HEK293 (cell line): Measurements from ENCODE around the gene FILIP1L.

ENCODE experiments used
- CTCF ChIA-PET: fragments of 350-600 bp; formaldehyde crosslinking; extraction: SDS; loops from one replicate; lab custom pipeline; 2021; ENCODE audit warnings: antibody characterized with exemption; lab: Yijun Ruan, JAX
- POLR2A ChIA-PET: fragments of 300-600 bp; formaldehyde crosslinking; extraction: SDS; loops from one replicate; lab custom pipeline; 2020; ENCODE audit warnings: antibody characterized with exemption, inconsistent platforms; lab: Yijun Ruan, JAX
- H3K27ac ChIP-seq: fragments of 200-500 bp; sonication (Bioruptor generic); 2 replicates; pipeline ENCODE4 v1.5.1; 2014; ENCODE audit warnings: low read depth, low read length, control low read depth, inconsistent platforms; ENCODE audit errors: extremely low read depth
- H3K36me3 ChIP-seq, 2 experiments: fragments of 200-500 bp in 1 of 2; sonication (Bioruptor generic) in 1 of 2; 1 replicate in 1 of 2; 2 replicates in 1 of 2; pipeline ENCODE4 v1.5.1; 2014 to 2017; ENCODE audit warnings: inconsistent platforms in 2 of 2, low read length in 2 of 2; ENCODE audit not compliant: control insufficient read depth in 2 of 2, insufficient read depth in 1 of 2
- H3K4me1 ChIP-seq: fragments of 200-500 bp; sonication (Bioruptor generic); 2 replicates; pipeline ENCODE4 v1.5.1; 2014; ENCODE audit warnings: mild to moderate bottlenecking, low read length, inconsistent platforms; ENCODE audit not compliant: control insufficient read depth, insufficient read depth
- H3K4me3 ChIP-seq: 2 replicates; pipeline ENCODE4 v1.5.1; 2011; ENCODE audit warnings: low read depth, mild to moderate bottlenecking, control low read depth, low read length, moderate library complexity
- H3K9me3 ChIP-seq: fragments of 200-500 bp; sonication (Bioruptor generic); 2 replicates; pipeline ENCODE4 v1.5.1; 2014; ENCODE audit warnings: low read depth, low read length, inconsistent platforms; ENCODE audit not compliant: control insufficient read depth, insufficient read depth
- FEZF1 ChIP-seq: fragments of 450-650 bp; formaldehyde crosslinking; IDR thresholded peaks from 2 replicates; pipeline ENCODE4 v1.5.1; 2016; ENCODE audit warnings: missing biosample characterization, missing genetic modification characterization
- REPIN1 ChIP-seq: fragments of 450-650 bp; formaldehyde crosslinking; IDR thresholded peaks from 2 replicates; pipeline ENCODE4 v1.5.1; 2017; ENCODE audit warnings: missing biosample characterization, missing genetic modification characterization, low read depth
- YY1 ChIP-seq: fragments of 450-650 bp; formaldehyde crosslinking; IDR thresholded peaks from 2 replicates; pipeline ENCODE4 v1.5.1; 2018; ENCODE audit warnings: missing biosample characterization, missing genetic modification characterization
- ZBTB20 ChIP-seq: fragments of 450-650 bp; formaldehyde crosslinking; IDR thresholded peaks from 2 replicates; pipeline ENCODE4 v1.5.1; 2016; ENCODE audit warnings: missing biosample characterization, missing genetic modification characterization
- ZBTB48 ChIP-seq: fragments of 450-650 bp; formaldehyde crosslinking; IDR thresholded peaks from 2 replicates; pipeline ENCODE4 v1.5.1; 2016; ENCODE audit warnings: missing biosample characterization, missing genetic modification characterization
- ZEB2 ChIP-seq: fragments of 450-650 bp; formaldehyde crosslinking; IDR thresholded peaks from 2 replicates; pipeline ENCODE4 v1.5.1; 2016; ENCODE audit warnings: missing biosample characterization, missing genetic modification characterization
- ZFP37 ChIP-seq: fragments of 450-650 bp; formaldehyde crosslinking; IDR thresholded peaks from 2 replicates; pipeline ENCODE4 v1.5.1; 2016; ENCODE audit warnings: missing biosample characterization, missing genetic modification characterization
- ZFP41 ChIP-seq: fragments of 450-650 bp; formaldehyde crosslinking; IDR thresholded peaks from 2 replicates; pipeline ENCODE4 v1.5.1; 2016; ENCODE audit warnings: missing biosample characterization, missing genetic modification characterization, borderline replicate concordance
- ZIC2 ChIP-seq: fragments of 450-650 bp; formaldehyde crosslinking; IDR thresholded peaks from 2 replicates; pipeline ENCODE4 v1.5.1; 2016; ENCODE audit warnings: missing biosample characterization, missing genetic modification characterization
- ZNF121 ChIP-seq: fragments of 450-650 bp; formaldehyde crosslinking; IDR thresholded peaks from 2 replicates; pipeline ENCODE4 v1.5.1; 2016; ENCODE audit warnings: missing biosample characterization, missing genetic modification characterization
- ZNF146 ChIP-seq: fragments of 450-650 bp; formaldehyde crosslinking; IDR thresholded peaks from 2 replicates; pipeline ENCODE4 v1.5.1; 2016; ENCODE audit warnings: missing biosample characterization, missing genetic modification characterization
- ZNF184 ChIP-seq: fragments of 450-650 bp; IDR thresholded peaks from 2 replicates; pipeline ENCODE4 v1.5.1; 2018; ENCODE audit warnings: missing biosample characterization, mild to moderate bottlenecking, missing genetic modification characterization
- ZNF2 ChIP-seq: fragments of 450-650 bp; formaldehyde crosslinking; IDR thresholded peaks from 2 replicates; pipeline ENCODE4 v1.5.1; 2016; ENCODE audit warnings: missing biosample characterization, missing genetic modification characterization
- ZNF202 ChIP-seq: fragments of 450-650 bp; formaldehyde crosslinking; IDR thresholded peaks from 2 replicates; pipeline ENCODE4 v1.5.1; 2016; ENCODE audit warnings: missing biosample characterization, missing genetic modification characterization, borderline replicate concordance
- ZNF214 ChIP-seq: fragments of 450-650 bp; formaldehyde crosslinking; IDR thresholded peaks from 2 replicates; pipeline ENCODE4 v1.5.1; 2017; ENCODE audit warnings: missing biosample characterization, mild to moderate bottlenecking, missing genetic modification characterization, borderline replicate concordance
- ZNF239 ChIP-seq: fragments of 450-650 bp; formaldehyde crosslinking; IDR thresholded peaks from 2 replicates; pipeline ENCODE4 v1.5.1; 2016; ENCODE audit warnings: missing biosample characterization, missing genetic modification characterization
- ZNF24 ChIP-seq: fragments of 450-650 bp; formaldehyde crosslinking; IDR thresholded peaks from 2 replicates; pipeline ENCODE4 v1.5.1; 2016; ENCODE audit warnings: missing biosample characterization, missing genetic modification characterization
- ZNF266 ChIP-seq: fragments of 450-650 bp; formaldehyde crosslinking; IDR thresholded peaks from 2 replicates; pipeline ENCODE4 v1.5.1; 2016; ENCODE audit warnings: missing biosample characterization, missing genetic modification characterization, low read depth
- ZNF324 ChIP-seq: fragments of 450-650 bp; formaldehyde crosslinking; IDR thresholded peaks from 2 replicates; pipeline ENCODE4 v1.5.1; 2016; ENCODE audit warnings: missing biosample characterization, missing genetic modification characterization
- ZNF350 ChIP-seq: fragments of 450-650 bp; formaldehyde crosslinking; IDR thresholded peaks from 2 replicates; pipeline ENCODE4 v1.5.0; 2017; ENCODE audit warnings: missing biosample characterization, mild to moderate bottlenecking, missing genetic modification characterization
- ZNF585B ChIP-seq: fragments of 450-650 bp; formaldehyde crosslinking; IDR thresholded peaks from 2 replicates; pipeline ENCODE4 v1.5.1; 2016; ENCODE audit warnings: missing biosample characterization, missing genetic modification characterization
- ZNF629 ChIP-seq: fragments of 450-650 bp; formaldehyde crosslinking; IDR thresholded peaks from 2 replicates; pipeline ENCODE4 v1.5.1; 2017; ENCODE audit warnings: missing biosample characterization, missing genetic modification characterization
- ZNF658 ChIP-seq: fragments of 450-650 bp; formaldehyde crosslinking; IDR thresholded peaks from 2 replicates; pipeline ENCODE4; 2016; ENCODE audit warnings: missing biosample characterization, missing genetic modification characterization
- ZNF777 ChIP-seq: fragments of 450-650 bp; formaldehyde crosslinking; IDR thresholded peaks from 2 replicates; pipeline ENCODE4 v1.5.1; 2017; ENCODE audit warnings: missing biosample characterization, missing genetic modification characterization, borderline replicate concordance
- ZNF792 ChIP-seq: fragments of 450-650 bp; formaldehyde crosslinking; IDR thresholded peaks from 2 replicates; pipeline ENCODE4 v1.5.1; 2016; ENCODE audit warnings: missing biosample characterization, missing genetic modification characterization
- ZNF837 ChIP-seq: fragments of 450-650 bp; formaldehyde crosslinking; IDR thresholded peaks from 2 replicates; pipeline ENCODE4 v1.5.1; 2016; ENCODE audit warnings: missing biosample characterization, missing genetic modification characterization
- TF ChIP-seq, protein P1 (sequence below): fragments of 450-650 bp; formaldehyde crosslinking; IDR thresholded peaks from 2 replicates; pipeline ENCODE4 v1.5.0; 2017; ENCODE audit warnings: missing biosample characterization, missing genetic modification characterization, borderline replicate concordance
- TF ChIP-seq, protein P2 (sequence below): fragments of 450-650 bp; formaldehyde crosslinking; IDR thresholded peaks from 2 replicates; pipeline ENCODE4 v1.5.1; 2016; ENCODE audit warnings: missing biosample characterization, missing genetic modification characterization
- TF ChIP-seq, protein P3 (sequence below): fragments of 450-650 bp; formaldehyde crosslinking; IDR thresholded peaks from 2 replicates; pipeline ENCODE4 v1.5.1; 2016; ENCODE audit warnings: missing biosample characterization, missing genetic modification characterization
- TF ChIP-seq, protein P4 (sequence below): sonication (generic); formaldehyde crosslinking; IDR thresholded peaks from 2 replicates; pipeline ENCODE4 v1.8.1; 2022; ENCODE audit warnings: mild to moderate bottlenecking, moderate library complexity, missing genetic modification reagents

The FILIP1L gene

DNA sequence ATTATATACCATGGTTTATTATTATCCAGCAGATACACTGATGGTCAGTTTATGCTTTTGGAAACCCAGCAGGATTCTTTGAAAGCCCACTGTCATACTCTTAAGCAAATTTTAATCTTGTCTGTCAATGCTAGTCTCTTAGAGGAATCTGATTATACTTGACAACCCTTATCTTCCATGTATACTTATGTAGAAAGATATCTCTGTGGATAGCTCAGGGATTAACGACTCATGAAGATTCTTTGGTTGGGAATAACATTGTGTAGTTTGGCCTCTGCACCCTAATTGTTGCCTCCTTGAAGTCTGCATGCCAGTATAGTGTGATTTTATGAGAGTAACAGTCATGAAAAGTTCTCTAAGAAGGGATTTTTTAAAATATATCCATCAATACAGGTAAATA is 33.0 kb downstream of the FILIP1L start (continued):
- TF ChIP-seq ZNF146: no peak
- no peak for TF ChIP-seq ZFP37
- TF ChIP-seq ZBTB48 (tag by site-specific recombination): no peak

DNA sequence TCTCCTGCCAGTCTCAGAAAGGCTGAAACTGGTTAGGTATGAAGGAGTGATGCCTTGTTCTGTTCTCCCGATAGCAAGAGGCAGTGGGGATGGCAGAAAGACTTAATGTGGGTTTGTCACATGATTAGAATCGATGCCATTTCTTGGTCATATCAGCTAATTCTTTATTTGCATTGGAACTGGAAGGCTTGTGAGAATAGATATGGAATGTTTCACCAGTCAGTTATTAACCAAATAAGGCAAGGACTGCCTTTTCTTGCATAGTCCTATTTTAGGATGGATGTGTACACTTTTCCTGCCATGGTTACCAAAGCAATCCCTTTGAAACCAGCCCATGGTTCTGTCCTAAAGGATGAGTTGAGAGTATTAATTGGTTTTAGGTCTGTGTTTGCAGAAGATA is 33.7 kb downstream of the FILIP1L start:
- no peak for TF ChIP-seq YY1 (tag by site-specific recombination)
- TF ChIP-seq FEZF1 (tag by site-specific recombination): no peak
- no peak for TF ChIP-seq ZNF792 (tag by site-specific recombination)
- TF ChIP-seq, protein P1, sequence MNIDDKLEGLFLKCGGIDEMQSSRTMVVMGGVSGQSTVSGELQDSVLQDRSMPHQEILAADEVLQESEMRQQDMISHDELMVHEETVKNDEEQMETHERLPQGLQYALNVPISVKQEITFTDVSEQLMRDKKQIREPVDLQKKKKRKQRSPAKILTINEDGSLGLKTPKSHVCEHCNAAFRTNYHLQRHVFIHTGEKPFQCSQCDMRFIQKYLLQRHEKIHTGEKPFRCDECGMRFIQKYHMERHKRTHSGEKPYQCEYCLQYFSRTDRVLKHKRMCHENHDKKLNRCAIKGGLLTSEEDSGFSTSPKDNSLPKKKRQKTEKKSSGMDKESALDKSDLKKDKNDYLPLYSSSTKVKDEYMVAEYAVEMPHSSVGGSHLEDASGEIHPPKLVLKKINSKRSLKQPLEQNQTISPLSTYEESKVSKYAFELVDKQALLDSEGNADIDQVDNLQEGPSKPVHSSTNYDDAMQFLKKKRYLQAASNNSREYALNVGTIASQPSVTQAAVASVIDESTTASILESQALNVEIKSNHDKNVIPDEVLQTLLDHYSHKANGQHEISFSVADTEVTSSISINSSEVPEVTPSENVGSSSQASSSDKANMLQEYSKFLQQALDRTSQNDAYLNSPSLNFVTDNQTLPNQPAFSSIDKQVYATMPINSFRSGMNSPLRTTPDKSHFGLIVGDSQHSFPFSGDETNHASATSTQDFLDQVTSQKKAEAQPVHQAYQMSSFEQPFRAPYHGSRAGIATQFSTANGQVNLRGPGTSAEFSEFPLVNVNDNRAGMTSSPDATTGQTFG (tag by site-specific recombination): no peak
- TF ChIP-seq ZIC2 (tag by site-specific recombination): no peak
- no peak for TF ChIP-seq REPIN1 (tag by site-specific recombination)
- TF ChIP-seq ZBTB20 (tag by site-specific recombination): no peak
- no peak for TF ChIP-seq ZNF837 (tag by site-specific recombination)
- TF ChIP-seq ZNF350 (tag by site-specific recombination): no peak
- TF ChIP-seq ZNF24 (tag by site-specific recombination): no peak
- TF ChIP-seq ZNF266 (tag by site-specific recombination): no peak
- TF ChIP-seq ZNF658 (tag by site-specific recombination): no peak
- no peak for TF ChIP-seq ZNF239 (tag by site-specific recombination)
- ChIA-PET POLR2A (no interaction called here), CTCF (interaction anchor here (0.5 to 1.1 kb wide), 2 partner anchors 12 to 24 kb away, joined by 3 read pairs; no protein-coding TSS in a partner anchor)
- no peak overlapping the region for H3K27ac ChIP-seq
- H3K4me3 ChIP-seq: no peak overlapping the region
- H3K36me3 ChIP-seq: no peaks in the 10 kb centered on the region
- H3K9me3 ChIP-seq: no peaks in the 10 kb centered on the region
- peaks cover 10% of the 10 kb centered on the region for H3K4me1 ChIP-seq

DNA sequence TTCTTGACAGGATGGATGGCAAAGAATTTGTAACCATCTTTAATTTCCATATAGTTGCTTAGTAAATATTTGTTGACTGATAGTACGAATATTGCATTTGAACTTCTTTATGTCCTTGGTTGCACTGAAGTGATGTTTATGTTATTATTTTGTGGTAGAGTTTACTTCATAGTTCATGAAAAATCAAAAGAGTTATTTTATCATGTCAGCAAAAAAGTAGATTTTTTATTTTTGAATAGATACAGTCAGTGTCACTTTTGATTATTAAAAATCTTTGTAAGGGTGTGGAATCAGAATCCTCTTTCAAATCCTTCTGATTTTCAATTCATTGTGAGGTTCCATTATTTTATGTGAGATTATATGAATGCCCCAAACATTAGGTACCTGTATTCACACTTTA is 35.0 kb downstream of the FILIP1L start:
- CTCF ChIA-PET: interaction anchor here (1.8 kb wide), 1 partner anchor 10 kb away, joined by 7 read pairs; no protein-coding TSS in a partner anchor
- TF ChIP-seq ZNF184: no peak
- TF ChIP-seq ZNF121 (tag by site-specific recombination): no peak
- no peak for TF ChIP-seq ZNF777
- TF ChIP-seq, protein P2, sequence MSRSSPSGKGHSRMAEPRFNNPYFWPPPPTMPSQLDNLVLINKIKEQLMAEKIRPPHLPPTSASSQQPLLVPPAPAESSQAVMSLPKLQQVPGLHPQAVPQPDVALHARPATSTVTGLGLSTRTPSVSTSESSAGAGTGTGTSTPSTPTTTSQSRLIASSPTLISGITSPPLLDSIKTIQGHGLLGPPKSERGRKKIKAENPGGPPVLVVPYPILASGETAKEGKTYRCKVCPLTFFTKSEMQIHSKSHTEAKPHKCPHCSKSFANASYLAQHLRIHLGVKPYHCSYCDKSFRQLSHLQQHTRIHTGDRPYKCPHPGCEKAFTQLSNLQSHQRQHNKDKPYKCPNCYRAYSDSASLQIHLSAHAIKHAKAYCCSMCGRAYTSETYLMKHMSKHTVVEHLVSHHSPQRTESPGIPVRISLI (tag by site-specific recombination): no peak
- no peak for TF ChIP-seq ZNF629 (tag by site-specific recombination)
- TF ChIP-seq ZNF214 (tag by site-specific recombination): no peak
- no peak for TF ChIP-seq ZNF202 (tag by site-specific recombination)
- no peak for TF ChIP-seq ZNF324 (tag by site-specific recombination)
- TF ChIP-seq, protein P3, sequence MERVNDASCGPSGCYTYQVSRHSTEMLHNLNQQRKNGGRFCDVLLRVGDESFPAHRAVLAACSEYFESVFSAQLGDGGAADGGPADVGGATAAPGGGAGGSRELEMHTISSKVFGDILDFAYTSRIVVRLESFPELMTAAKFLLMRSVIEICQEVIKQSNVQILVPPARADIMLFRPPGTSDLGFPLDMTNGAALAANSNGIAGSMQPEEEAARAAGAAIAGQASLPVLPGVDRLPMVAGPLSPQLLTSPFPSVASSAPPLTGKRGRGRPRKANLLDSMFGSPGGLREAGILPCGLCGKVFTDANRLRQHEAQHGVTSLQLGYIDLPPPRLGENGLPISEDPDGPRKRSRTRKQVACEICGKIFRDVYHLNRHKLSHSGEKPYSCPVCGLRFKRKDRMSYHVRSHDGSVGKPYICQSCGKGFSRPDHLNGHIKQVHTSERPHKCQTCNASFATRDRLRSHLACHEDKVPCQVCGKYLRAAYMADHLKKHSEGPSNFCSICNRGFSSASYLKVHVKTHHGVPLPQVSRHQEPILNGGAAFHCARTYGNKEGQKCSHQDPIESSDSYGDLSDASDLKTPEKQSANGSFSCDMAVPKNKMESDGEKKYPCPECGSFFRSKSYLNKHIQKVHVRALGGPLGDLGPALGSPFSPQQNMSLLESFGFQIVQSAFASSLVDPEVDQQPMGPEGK (tag by site-specific recombination): no peak
- no peak for TF ChIP-seq ZEB2 (tag by site-specific recombination)
- TF ChIP-seq, protein P4, sequence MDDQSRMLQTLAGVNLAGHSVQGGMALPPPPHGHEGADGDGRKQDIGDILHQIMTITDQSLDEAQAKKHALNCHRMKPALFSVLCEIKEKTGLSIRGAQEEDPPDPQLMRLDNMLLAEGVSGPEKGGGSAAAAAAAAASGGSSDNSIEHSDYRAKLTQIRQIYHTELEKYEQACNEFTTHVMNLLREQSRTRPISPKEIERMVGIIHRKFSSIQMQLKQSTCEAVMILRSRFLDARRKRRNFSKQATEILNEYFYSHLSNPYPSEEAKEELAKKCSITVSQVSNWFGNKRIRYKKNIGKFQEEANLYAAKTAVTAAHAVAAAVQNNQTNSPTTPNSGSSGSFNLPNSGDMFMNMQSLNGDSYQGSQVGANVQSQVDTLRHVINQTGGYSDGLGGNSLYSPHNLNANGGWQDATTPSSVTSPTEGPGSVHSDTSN: no peak
- TF ChIP-seq ZNF2: no peak
- no peak for TF ChIP-seq ZFP41 (tag by site-specific recombination)
- no peak for TF ChIP-seq ZNF585B (tag by site-specific recombination)
- H3K4me1 ChIP-seq: peaks cover 10% of the 10 kb centered on the region
- no peak overlapping the region for H3K27ac ChIP-seq
- POLR2A ChIA-PET: no interaction called here
- no peaks in the 10 kb centered on the region for H3K36me3 ChIP-seq
- H3K4me3 ChIP-seq: no peak overlapping the region
- no peaks in the 10 kb centered on the region for H3K9me3 ChIP-seq
